Measurements from ENCODE around the gene TTC28. TPM values are rescaled to one million over a fixed set of nuclear protein-coding genes. Genes with fewer than 3 reads are reported as not detected.

The TTC28 gene
- total and polyA plus RNA-seq, 10 of the 15 experiments (the other 5 are each of a cell fraction or from before 2014, with no cell fraction given), result 0.15 to 8.4 (median 1.4) TPM

- no peak for TF ChIP-seq ZNF687 (IDR thresholded peaks at IDR 0.05)
- TF ChIP-seq EGR1 (IDR thresholded peaks at IDR 0.05; ENCODE audit: borderline replicate concordance in 1 of 2, low read depth in 2 of 2, low read length in 2 of 2), result no peak
- no peak for TF ChIP-seq NR2F1 (conservative IDR thresholded peaks at IDR 0.05)
- no peak for TF ChIP-seq ZNF274 (IDR thresholded peaks at IDR 0.05; ENCODE audit: insufficient read depth, insufficient read length)
- TF ChIP-seq HDGF (IDR thresholded peaks at IDR 0.05), result no peak
- TF ChIP-seq ZNF384 (IDR thresholded peaks at IDR 0.05; ENCODE audit: borderline replicate concordance, low read depth, low read length), result no peak
Observed at GRCh38 chr22:28044546-28045173, 635.0 kb downstream of the TTC28 start (continued).

GRCh38 chr22:28043266-28043665, 636.4 kb downstream of the TTC28 start:
- WGBS (ENCODE audit: insufficient coverage, insufficient replicate concordance, low lambda C conversion rate, missing lambda C conversion rate), result 53% methylated on average over 2 of the region's 2 CpGs
- no peak overlapping the region for H3K4me2 ChIP-seq (ENCODE audit: control insufficient read depth, insufficient read depth)
- POLR2A ChIA-PET, result no interaction called here
- no peak for FAIRE-seq
- no peak for ATAC-seq
- RAD21 ChIA-PET (ENCODE audit: unreplicated experiment), result interaction anchor here (1.1 kb wide), 1 partner anchor 23 kb away, joined by 3 read pairs; no protein-coding TSS in a partner anchor
- H3K36me3 ChIP-seq (ENCODE audit: control insufficient read depth in 2 of 2, insufficient read depth in 2 of 2, low read length in 1 of 2), result no peaks in the 10 kb centered on the region
- CTCF ChIA-PET, result interaction anchor here (2.1 kb wide), 1 partner anchor 8 kb away, joined by 10 read pairs; no protein-coding TSS in a partner anchor
- H3K9me3 ChIP-seq (replicated peaks; ENCODE audit: control insufficient read depth, insufficient read depth, low read length), result no peaks in the 10 kb centered on the region
- DNase-seq (ENCODE audit: low read depth, low spot score), result no peak
- no peaks in the 10 kb centered on the region for H3K79me2 ChIP-seq (ENCODE audit: control insufficient read depth, insufficient read depth, low read length)
- H2AFZ ChIP-seq (ENCODE audit: control insufficient read depth, low read depth, low read length), result no peak overlapping the region
- H4K20me1 ChIP-seq (ENCODE audit: control insufficient read depth, insufficient read depth), result no peaks in the 10 kb centered on the region
- H3K4me3 ChIP-seq, result no peak overlapping the region
- no peaks in the 10 kb centered on the region for H3K27me3 ChIP-seq (replicated peaks in 1 of 2; ENCODE audit: control insufficient read depth in 2 of 2, insufficient read depth in 2 of 2, low read length in 1 of 2)
- H3K9ac ChIP-seq (ENCODE audit: control insufficient read depth, insufficient read depth, low read length), result no peak overlapping the region
- no peaks in the 10 kb centered on the region for H3K4me1 ChIP-seq (ENCODE audit: control insufficient read depth, insufficient read depth, low read length)
- SMC1A ChIA-PET (ENCODE audit: uncharacterized antibody, unreplicated experiment), result interaction anchor here (1.3 kb wide), 1 partner anchor 23 kb away, joined by 3 read pairs; no protein-coding TSS in a partner anchor
- intact Hi-C loops (cut with micrococcal nuclease; ENCODE audit: unreplicated experiment), result no loop called here
- no peak overlapping the region for H3K27ac ChIP-seq (ENCODE audit: control insufficient read depth, insufficient read depth)
- no TSS peak for BruUV-seq (replicated peaks)
- in situ Hi-C loops (cut with MboI), result loop anchor here (10.0 to 25.0 kb wide), 2 partner anchors 792 to 994 kb away; no protein-coding TSS in a partner anchor
- TF ChIP-seq BRCA1 (IDR thresholded peaks at IDR 0.05; ENCODE audit: low read depth, low read length) (no peak), ZBTB4 (CRISPR knock-in tag; IDR thresholded peaks at IDR 0.05) (no peak), SPI1 (IDR thresholded peaks at IDR 0.05; ENCODE audit: borderline replicate concordance, insufficient read depth, low read depth, low read length) (no peak), CBX3 (IDR thresholded peaks at IDR 0.05; ENCODE audit: borderline replicate concordance, low read depth) (no peak), WRNIP1 (IDR thresholded peaks at IDR 0.05; ENCODE audit: borderline replicate concordance, low read depth, low read length) (no peak), BCL3 (IDR thresholded peaks at IDR 0.05; ENCODE audit: borderline replicate concordance, insufficient read depth, low read depth, low read length, poor library complexity, severe bottlenecking) (no peak), CHD1 (IDR thresholded peaks at IDR 0.05; ENCODE audit: low read depth, low read length) (no peak)

All from GM12878 (cell line).